LHCN-M2 (cell line): ENCODE results near the gene MYCN. TPM values are rescaled to one million over a fixed set of nuclear protein-coding genes. Genes with fewer than 3 reads are reported as not detected.
A peak's percentile ranks its signal among the peaks of the same experiment; 100 is the strongest.
"Not testable (repeated sequence)": the region's sequence is repeated elsewhere in the genome, so short reads cannot be mapped to it uniquely, and the experiment has no call there.

Experiments
- DNase-seq: peaks from one replicate; pipeline ENCODE4 v3.0.0-alpha.2; 2012; ENCODE audit warnings: low read depth
- total RNA-seq: library from RNA; depleted of rRNA; stranded (reverse); fragments of >200 nt; gene quantifications from 2 replicates; pipeline ENCODE4 v1.2.3, GENCODE V29; 2014

Gene MYCN
- total RNA-seq, 1 experiment from 2014 or later, result not detected

- peak; percentile 71 for DNase-seq
These were observed 3.3 kb downstream of the MYCN start for GRCh38 chr2:15943378-15944280.

GRCh38 chr2:15944325-15945017 lies 4.1 kb downstream of the MYCN start:
- DNase-seq, result no peak

DNA sequence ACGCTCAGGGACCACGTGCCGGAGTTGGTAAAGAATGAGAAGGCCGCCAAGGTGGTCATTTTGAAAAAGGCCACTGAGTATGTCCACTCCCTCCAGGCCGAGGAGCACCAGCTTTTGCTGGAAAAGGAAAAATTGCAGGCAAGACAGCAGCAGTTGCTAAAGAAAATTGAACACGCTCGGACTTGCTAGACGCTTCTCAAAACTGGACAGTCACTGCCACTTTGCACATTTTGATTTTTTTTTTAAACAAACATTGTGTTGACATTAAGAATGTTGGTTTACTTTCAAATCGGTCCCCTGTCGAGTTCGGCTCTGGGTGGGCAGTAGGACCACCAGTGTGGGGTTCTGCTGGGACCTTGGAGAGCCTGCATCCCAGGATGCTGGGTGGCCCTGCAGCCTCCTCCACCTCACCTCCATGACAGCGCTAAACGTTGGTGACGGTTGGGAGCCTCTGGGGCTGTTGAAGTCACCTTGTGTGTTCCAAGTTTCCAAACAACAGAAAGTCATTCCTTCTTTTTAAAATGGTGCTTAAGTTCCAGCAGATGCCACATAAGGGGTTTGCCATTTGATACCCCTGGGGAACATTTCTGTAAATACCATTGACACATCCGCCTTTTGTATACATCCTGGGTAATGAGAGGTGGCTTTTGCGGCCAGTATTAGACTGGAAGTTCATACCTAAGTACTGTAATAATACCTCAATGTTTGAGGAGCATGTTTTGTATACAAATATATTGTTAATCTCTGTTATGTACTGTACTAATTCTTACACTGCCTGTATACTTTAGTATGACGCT lies 5.8 kb downstream of the MYCN start:
- DNase-seq, result no peak

DNA sequence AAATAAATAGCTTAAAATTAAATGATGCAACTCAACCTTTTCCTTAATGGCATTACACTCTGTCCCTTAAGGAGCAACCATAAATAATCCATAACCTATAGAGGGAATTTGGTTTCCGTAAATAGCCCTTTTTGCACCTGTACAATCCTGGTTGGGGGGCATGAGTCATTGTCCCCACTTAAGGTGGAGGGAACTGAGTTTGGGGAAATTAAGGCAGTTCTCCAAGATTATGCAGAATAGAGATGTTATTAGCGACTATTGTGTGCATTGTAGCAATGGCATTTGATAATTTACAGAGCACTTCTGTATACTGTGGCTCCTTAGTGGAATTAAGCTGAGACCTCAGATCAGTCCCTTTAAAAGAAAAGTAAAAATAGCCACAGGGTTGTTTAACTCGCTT lies 6.6 kb downstream of the MYCN start:
- DNase-seq, result no peak

DNA sequence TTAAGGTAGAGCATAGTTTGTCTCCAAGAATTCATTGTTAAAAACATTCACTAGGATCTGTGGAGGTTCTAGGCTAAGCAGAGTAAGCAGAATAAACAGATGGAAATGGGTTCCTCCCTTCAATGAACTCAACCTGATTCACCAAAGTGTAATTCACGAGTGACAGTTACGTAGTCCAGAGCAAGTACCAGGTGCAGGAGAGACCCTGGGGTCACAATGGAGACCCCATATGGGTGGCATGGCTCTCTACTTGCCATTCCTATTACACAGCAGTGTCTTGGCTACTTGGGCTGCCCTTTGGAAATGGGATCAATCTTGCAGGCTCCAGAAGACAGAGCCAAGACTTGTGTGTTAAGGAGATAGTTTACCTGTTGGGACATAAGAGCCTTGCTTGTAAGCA lies 7.1 kb downstream of the MYCN start:
- no peak for DNase-seq

DNA sequence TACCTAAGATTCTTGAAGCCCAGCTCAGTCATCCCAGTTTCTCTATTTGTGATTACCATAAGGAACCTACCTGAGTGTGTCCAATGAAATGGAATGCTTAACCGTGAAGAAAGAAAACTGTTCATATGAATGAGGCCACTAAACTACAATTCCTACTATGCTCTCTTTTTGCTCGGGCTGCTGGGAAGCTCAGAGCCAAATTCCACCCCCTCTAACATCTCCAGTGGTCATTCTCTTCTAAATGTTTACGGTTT lies 8.3 kb downstream of the MYCN start:
- DNase-seq, result no peak

DNA sequence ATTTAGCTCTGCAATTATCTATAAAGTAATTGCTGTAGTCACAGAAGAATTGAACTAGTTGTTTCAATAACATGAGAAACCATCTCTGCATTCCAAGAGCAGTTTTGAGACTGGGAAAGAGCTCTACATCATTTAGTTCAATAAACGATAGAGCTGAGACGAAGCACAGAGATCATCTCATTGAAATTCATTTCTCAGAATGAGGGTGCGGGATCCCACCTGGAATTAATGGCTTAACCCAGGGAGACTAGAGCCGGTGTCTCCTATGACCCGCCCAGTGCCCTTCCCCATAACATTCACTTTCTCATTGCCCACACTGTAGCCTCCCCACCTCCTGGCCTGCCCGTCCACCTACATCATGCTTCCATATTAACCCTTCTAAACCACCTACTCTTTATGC lies 8.8 kb downstream of the MYCN start:
- no peak for DNase-seq

- no peak for DNase-seq
These were observed 9.2 kb downstream of the MYCN start for GRCh38 chr2:15949551-15949950.

DNA sequence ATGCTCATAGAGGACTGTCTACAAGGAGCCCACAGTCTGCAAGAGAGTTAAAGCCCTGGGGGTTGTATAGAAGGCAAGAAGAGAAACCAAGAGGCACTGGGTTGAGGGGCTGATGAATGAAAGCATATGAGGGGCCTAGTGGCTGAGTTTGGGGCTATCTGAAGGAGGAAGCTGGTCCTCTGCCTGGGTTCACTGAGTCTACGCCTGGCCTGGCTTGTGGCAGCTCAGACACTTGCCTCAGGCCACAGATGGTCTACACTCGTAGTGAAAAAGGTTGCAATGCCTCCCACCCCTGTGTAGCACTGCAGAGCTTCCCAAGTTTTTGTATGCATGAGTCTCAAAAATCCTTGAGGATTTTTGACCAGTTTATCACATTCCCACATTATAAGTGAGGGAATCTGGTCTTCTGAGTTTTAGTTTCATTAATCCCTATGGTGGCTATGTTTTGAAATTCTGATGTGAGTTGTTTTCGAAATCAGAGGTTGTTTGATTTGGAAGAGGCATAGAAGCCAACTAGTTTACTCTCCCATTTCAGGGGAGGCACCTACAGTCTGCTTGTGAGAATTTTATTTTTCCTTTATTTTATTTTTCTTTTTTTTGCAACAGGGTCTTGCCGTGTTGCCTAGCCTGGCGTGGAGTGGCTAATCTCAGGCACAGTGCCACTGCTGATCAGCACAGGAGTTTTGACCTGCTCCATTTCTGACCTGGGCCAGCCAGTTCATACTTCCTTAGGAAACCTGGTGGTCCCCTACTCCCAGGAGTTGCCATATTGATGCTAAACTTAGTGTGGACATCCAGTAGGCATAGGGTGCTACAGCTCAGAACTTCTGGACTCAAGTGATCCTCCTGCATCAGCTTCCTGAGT lies 10.0 kb downstream of the MYCN start:
- DNase-seq, result no peak

GRCh38 chr2:15951936-15952335 lies 11.6 kb downstream of the MYCN start:
- DNase-seq, result not testable (repeated sequence)

GRCh38 chr2:15952451-15953146 lies 12.2 kb downstream of the MYCN start:
- DNase-seq, result no peak

GRCh38 chr2:15953147-15953630 lies 12.8 kb downstream of the MYCN start:
- no peak for DNase-seq

DNA sequence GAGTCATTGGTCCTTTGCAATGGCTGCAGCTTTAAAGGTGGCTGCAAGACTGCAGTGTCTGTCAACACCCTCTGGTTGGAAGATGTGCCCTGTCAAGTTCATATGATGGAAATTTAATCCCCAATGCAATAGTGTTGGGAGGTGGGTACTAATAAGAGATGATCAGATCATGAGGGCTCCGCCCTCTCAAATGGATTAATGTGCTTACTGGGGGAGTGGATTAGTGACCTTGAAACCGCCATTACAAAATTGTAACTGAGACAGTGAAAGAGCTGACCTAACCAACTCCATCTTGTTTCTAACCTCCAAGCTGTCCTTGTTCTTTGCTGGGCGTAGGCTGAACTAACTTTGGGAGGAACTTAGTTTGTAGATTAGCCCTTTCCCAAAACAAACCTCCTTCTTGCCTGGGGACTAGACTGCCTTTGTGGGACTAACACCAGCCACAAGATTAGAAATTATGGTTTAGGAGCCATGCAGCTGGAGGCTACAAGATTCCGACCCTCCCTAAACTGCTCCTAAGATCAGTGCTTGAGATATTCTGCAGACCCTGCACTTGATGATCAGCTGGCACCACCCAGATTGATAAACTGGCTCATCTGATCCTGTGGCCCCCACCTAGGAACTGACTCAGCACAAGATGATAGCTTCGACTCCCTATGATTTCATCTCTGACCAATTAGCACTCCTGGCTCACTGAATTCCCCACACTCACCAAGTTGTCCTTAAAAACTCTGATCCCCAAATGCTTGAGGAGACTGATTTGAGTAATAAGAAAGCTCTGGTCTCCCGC lies 13.7 kb downstream of the MYCN start:
- no peak for DNase-seq

DNA sequence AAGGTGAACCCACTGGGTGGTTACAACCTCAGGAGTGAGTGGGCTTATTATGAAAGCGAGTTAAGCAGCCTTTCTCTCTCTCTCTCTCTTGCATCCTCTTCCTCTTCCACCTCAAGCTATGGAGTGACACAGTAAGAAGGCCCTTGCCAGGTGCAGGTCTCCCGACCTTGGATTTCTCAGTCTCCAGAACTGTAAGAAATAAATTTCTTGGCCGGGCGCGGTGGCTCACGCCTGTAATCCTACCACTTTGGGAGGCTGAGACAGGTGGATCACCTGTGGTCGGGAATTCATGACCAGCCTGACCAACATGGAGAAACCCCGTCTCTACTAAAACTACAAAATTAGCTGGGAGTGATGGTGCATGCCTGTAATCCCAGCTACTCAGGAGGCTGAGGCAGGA lies 14.4 kb downstream of the MYCN start:
- no peak for DNase-seq

DNA sequence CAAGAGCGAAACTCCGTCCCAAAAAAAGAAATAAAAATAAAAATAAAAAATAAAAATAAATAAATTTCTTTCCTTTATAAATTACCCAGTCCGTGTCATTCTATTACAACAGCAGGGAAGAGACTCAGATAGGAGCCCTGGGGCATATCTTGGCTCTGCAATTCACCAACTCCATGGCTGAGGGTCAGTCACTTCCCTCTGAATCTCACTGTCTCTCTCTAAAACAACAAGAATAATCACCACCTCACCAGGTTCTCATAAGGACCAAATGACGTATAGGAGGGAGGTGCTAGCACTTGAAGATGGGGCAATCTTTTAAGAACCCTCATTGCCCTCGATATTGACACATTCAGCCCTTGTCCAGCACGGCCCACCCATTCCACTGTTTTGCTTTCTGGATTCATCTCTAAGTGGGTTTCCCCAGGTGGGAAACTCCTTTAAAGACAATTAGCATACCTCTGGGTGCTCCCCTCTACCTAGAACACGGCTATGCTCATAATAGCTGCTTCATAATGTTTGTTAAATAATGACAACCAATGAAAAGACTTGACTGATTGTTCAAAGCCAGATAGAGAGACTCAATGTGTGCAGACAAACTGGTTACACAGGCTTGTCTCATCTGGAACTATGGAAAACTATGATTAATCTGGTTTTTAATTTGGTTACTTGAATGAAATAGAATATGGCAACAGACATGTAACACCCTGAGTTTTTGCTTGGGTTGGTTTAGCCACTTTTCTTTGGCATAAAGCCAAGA lies 15.1 kb downstream of the MYCN start:
- DNase-seq, result no peak

DNA sequence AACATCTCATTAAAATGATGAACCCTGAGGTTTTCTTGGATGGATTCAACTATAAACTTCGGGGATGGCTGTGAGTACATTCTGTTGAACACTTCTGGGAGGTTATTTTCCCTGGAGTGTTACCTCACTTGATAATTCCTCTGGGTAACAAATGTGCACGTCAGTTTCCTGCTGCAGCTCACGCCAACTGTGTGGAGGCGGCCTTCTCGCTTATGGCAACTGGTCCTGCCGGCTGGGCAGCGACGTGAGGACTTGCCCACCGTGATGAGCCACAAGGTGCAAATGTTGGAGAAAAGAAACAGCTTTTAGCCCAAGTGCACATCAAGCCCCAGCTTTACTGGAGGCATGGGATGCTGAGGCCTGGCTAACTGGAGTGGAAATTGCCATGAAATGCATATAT lies 15.9 kb downstream of the MYCN start:
- DNase-seq, result no peak

DNA sequence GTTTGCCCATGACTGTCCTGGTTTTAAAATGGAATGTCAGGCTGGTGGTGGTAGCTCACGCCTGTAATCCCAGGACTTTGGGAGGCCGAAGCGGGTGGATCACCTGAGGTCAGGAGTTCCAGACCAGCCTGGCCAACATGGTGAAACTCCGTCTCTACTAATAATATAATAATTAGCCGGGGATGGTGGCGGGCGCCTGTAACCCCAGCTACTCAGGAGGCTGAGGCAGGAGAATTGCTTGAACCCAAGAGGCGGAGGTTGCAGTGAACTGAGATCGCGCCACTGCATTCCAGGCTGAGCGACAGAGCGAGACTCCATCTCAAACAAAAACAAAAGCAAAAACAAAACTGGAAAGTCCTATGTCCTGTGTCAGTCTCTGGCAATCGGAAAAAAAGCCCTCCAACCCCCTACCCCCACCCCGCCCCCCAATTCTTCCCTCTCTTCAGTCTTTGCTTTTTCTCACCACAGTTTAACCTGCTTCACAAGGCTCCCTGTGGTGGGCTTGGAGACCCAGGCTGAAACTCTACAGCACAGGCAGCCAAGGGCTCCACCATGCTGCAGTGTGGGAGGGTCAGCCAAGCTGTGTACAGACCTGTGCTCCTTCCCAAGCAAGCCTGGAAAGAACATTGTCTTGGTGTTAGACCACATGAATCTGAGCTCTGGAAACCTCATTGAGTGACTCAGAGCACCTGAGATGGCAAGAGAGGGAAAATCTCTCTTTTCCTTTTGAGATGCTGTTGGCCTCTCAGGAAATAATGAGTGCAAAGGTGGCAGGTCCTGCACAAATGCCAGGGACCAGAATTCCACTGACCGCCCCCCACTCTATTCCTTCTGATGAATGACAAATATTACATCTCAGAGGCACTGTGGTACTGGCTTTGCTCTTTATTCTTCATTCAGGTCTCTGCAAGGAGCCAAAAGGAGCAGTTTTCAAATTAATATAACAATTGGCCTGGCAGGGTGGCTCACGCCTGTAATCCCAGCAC lies 16.7 kb downstream of the MYCN start:
- no peak for DNase-seq
